ENCODE measurements around the gene CERS6. TPM values are rescaled to one million over a fixed set of nuclear protein-coding genes. Genes with fewer than 3 reads are reported as not detected.
A peak's percentile ranks its signal among the peaks of the same experiment; 100 is the strongest.
"Not testable (repeated sequence)": the region's sequence is repeated elsewhere in the genome, so short reads cannot be mapped to it uniquely, and the experiment has no call there.

Gene CERS6
- total RNA-seq, 1 donor from 2014 or later = 30.9 TPM

DNA sequence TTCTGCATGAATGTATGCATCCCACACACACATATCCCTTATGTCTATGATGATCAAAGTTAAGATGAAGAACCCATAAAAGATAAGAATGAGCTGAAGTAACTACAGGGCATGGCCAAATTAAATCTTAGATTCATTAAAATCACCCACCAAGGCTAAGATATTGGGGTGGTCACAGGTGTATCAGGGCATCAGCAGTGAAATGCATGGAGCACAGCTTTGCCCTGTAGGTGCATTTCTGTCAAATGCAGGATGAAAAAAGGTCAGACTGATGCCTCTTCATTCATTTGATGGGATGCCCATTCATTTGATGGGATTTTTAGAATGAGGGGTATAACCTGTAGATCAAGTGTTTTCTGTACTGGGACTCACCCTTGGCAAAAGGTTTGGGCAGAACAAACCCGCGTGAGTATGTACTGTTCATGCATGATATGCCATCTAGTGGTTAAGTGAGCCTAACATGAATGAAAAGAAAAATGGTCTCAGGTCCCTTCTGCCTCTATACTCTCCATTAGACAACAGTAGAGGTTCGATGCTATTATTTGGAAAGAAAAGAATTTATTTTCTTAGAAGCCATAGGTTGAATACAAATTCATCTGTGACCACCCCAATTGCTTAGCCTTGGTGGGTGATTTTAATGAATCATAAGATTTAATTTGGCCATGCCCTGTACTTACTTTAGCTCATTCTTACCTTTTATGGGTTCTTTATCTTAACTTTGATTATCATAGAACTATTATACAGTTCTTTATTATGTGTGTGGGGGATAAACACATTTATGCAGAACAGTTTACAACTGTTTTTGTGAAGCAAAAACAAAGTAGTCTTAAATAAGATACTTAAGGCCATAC is 303.1 kb downstream of the CERS6 start:
- TF ChIP-seq, protein P1, sequence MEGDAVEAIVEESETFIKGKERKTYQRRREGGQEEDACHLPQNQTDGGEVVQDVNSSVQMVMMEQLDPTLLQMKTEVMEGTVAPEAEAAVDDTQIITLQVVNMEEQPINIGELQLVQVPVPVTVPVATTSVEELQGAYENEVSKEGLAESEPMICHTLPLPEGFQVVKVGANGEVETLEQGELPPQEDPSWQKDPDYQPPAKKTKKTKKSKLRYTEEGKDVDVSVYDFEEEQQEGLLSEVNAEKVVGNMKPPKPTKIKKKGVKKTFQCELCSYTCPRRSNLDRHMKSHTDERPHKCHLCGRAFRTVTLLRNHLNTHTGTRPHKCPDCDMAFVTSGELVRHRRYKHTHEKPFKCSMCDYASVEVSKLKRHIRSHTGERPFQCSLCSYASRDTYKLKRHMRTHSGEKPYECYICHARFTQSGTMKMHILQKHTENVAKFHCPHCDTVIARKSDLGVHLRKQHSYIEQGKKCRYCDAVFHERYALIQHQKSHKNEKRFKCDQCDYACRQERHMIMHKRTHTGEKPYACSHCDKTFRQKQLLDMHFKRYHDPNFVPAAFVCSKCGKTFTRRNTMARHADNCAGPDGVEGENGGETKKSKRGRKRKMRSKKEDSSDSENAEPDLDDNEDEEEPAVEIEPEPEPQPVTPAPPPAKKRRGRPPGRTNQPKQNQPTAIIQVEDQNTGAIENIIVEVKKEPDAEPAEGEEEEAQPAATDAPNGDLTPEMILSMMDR (IDR thresholded peaks at IDR 0.05) = peak; percentile 75
- DNase-seq (ENCODE audit: extremely low spot score, unreplicated experiment) = no peak
- Mint-ChIP-seq H3K27ac (ENCODE audit: unreplicated experiment) (no peak overlapping the region), H3K4me3 (ENCODE audit: unreplicated experiment) (no peak overlapping the region), H3K9me3 (ENCODE audit: unreplicated experiment) (no peaks in the 10 kb centered on the region), H3K4me1 (ENCODE audit: unreplicated experiment) (no peaks in the 10 kb centered on the region), H3K36me3 (ENCODE audit: unreplicated experiment) (peaks cover 2% of the 10 kb centered on the region), H3K27me3 (ENCODE audit: unreplicated experiment) (no peaks in the 10 kb centered on the region)

DNA sequence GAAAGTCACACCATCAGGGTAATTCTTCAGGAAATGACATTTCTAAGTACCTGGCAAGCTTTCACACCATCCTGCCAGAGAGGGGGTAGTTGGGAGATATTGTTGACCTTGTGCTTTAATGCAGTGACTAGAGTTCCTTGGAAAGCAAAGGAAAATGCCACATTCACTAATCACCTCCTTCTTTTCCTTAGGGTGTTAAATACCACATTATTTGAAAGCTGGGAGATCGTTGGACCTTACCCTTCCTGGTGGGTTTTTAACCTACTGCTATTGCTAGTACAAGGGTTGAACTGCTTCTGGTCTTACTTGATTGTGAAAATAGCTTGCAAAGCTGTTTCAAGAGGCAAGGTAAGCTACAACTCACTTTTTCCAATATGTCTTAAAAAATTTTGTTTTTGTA is 309.3 kb downstream of the CERS6 start:
- no peak overlapping the region for H3K27ac Mint-ChIP-seq (ENCODE audit: unreplicated experiment)
- H3K4me3 Mint-ChIP-seq (ENCODE audit: unreplicated experiment) = no peak overlapping the region

DNA sequence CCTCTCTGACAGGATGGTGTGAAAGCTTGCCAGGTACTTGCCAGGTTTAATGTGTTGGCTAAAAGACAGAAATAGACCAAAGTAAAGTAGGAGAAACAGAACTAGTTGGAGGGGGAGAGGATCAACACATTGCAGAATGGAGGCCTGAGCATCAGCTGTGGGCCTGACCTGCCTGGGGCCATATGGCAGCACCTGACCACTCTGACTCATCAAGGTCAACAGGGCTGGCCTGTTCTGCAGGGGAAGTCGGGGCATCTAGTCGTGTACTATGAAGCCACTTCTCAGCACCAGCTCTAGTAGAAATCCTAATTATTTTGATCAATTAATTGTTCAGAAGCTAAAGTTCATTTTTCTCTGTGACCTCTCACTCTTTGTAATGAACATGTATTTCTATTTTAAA is 310.5 kb downstream of the CERS6 start:
- H3K4me1 Mint-ChIP-seq (ENCODE audit: unreplicated experiment) = peaks cover 1% of the 10 kb centered on the region
- H3K27me3 Mint-ChIP-seq (ENCODE audit: unreplicated experiment) = no peaks in the 10 kb centered on the region
- no peak overlapping the region for H3K27ac Mint-ChIP-seq (ENCODE audit: unreplicated experiment)
- TF ChIP-seq, protein P1 (IDR thresholded peaks at IDR 0.05) = no peak
- peaks cover 3% of the 10 kb centered on the region for H3K9me3 Mint-ChIP-seq (ENCODE audit: unreplicated experiment)
- peaks cover 20% of the 10 kb centered on the region for H3K36me3 Mint-ChIP-seq (ENCODE audit: unreplicated experiment)
- no peak for DNase-seq (ENCODE audit: extremely low spot score, unreplicated experiment)
- H3K4me3 Mint-ChIP-seq (ENCODE audit: unreplicated experiment) = no peak overlapping the region

More for the DNA sequence above, 309.3 kb downstream of the CERS6 start:
- Mint-ChIP-seq H3K36me3 (ENCODE audit: unreplicated experiment) (peaks cover 18% of the 10 kb centered on the region), H3K27me3 (ENCODE audit: unreplicated experiment) (no peaks in the 10 kb centered on the region), H3K4me1 (ENCODE audit: unreplicated experiment) (peaks cover 1% of the 10 kb centered on the region), H3K9me3 (ENCODE audit: unreplicated experiment) (peaks cover 3% of the 10 kb centered on the region)
- TF ChIP-seq, protein P1 (IDR thresholded peaks at IDR 0.05) = no peak
- DNase-seq (ENCODE audit: extremely low spot score, unreplicated experiment) = no peak

DNA sequence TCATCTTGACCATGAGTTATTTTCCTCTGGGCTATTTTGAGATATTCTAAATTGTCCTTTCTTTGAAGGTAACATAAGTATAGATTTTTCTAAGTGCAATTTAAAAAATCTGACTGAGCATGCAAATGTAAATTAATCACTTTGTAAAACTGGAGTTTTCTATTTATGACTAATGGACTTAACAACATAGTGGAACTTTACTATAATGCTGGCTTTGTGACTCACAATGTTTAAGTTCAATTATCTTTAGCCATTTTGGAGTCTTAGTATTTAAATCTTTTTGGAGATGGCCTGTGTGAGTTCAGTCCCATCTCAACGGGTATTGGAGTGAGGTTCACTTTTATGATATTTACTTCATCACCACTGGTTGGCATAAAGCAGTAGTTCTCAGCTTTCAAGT is 311.2 kb downstream of the CERS6 start:
- no peak for DNase-seq (ENCODE audit: extremely low spot score, unreplicated experiment)
- Mint-ChIP-seq H3K4me1 (ENCODE audit: unreplicated experiment) (peaks cover 1% of the 10 kb centered on the region), H3K4me3 (ENCODE audit: unreplicated experiment) (no peak overlapping the region), H3K27ac (ENCODE audit: unreplicated experiment) (no peak overlapping the region), H3K9me3 (ENCODE audit: unreplicated experiment) (peaks cover 3% of the 10 kb centered on the region), H3K36me3 (ENCODE audit: unreplicated experiment) (peaks cover 20% of the 10 kb centered on the region), H3K27me3 (ENCODE audit: unreplicated experiment) (no peaks in the 10 kb centered on the region)
- TF ChIP-seq, protein P1 (IDR thresholded peaks at IDR 0.05) = no peak

DNA sequence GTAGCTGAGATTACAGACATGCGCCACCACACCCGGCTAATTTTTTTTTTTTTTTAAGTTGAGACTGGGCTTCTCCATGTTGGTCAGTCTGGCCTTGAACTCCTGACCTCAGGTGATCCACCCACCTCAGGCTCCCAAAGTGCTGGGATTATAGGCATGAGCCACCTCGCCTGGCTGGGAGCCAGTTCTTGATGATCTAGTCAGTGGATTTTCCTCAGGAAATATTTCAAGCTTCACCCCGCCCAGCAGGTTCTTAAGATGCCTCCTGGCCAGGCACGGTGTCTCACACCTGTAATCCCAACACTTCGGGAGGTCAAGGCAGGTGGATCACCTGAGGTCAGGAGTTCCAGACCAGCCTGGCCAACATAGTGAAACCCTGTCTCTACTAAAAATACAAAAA is 312.3 kb downstream of the CERS6 start:
- H3K27ac Mint-ChIP-seq (ENCODE audit: unreplicated experiment); H3K4me3 Mint-ChIP-seq (ENCODE audit: unreplicated experiment); H3K9me3 Mint-ChIP-seq (ENCODE audit: unreplicated experiment); DNase-seq (ENCODE audit: extremely low spot score, unreplicated experiment); H3K4me1 Mint-ChIP-seq (ENCODE audit: unreplicated experiment); H3K27me3 Mint-ChIP-seq (ENCODE audit: unreplicated experiment): not testable (repeated sequence)
- peaks cover 22% of the 10 kb centered on the region for H3K36me3 Mint-ChIP-seq (ENCODE audit: unreplicated experiment)
